ENCODE results near the gene TUBB4A. TPM values are rescaled to one million over a fixed set of nuclear protein-coding genes. Genes with fewer than 3 reads are reported as not detected.
"Not testable (repeated sequence)": the region's sequence is repeated elsewhere in the genome, so short reads cannot be mapped to it uniquely, and the experiment has no call there.

The TUBB4A gene
- total and polyA plus RNA-seq, 7 donors = 0.44 to 6.4 (median 2.7) TPM

GRCh38 chr19:6509118-6509971 is 7.2 kb upstream of the TUBB4A start:
- Histone ChIP-seq H3K4me3 (no peak overlapping the region), H3K9me3 (no peaks in the 10 kb centered on the region), H3K36me3 (ENCODE audit: insufficient read depth in 1 of 2, low read depth in 1 of 2) (no peaks in the 10 kb centered on the region), H3K4me1 (no peaks in the 10 kb centered on the region), H3K27ac (peak overlapping the region; percentile 50), H3K27me3 (ENCODE audit: insufficient read depth in 3 of 3, low read length in 2 of 3) (peaks cover 0 to 4% (median 3%) of the 10 kb centered on the region in 3 donors)
- ATAC-seq (peak in 3 of 4 donors; percentile 84 to 91 (median 86)), DNase-seq (peak; percentile 37 to 67)
- intact Hi-C loops (cut with DNase I) = no loop called here
- TF ChIP-seq, protein P1, sequence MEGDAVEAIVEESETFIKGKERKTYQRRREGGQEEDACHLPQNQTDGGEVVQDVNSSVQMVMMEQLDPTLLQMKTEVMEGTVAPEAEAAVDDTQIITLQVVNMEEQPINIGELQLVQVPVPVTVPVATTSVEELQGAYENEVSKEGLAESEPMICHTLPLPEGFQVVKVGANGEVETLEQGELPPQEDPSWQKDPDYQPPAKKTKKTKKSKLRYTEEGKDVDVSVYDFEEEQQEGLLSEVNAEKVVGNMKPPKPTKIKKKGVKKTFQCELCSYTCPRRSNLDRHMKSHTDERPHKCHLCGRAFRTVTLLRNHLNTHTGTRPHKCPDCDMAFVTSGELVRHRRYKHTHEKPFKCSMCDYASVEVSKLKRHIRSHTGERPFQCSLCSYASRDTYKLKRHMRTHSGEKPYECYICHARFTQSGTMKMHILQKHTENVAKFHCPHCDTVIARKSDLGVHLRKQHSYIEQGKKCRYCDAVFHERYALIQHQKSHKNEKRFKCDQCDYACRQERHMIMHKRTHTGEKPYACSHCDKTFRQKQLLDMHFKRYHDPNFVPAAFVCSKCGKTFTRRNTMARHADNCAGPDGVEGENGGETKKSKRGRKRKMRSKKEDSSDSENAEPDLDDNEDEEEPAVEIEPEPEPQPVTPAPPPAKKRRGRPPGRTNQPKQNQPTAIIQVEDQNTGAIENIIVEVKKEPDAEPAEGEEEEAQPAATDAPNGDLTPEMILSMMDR (IDR thresholded peaks at IDR 0.05) = no peak
- WGBS, 3 donors = 35 to 49% (median 42%) methylated on average over 20 of the region's 20 CpGs

- H3K36me3 ChIP-seq (ENCODE audit: insufficient read depth in 1 of 2, low read depth in 1 of 2); intact Hi-C loops (cut with DNase I); H3K9me3 ChIP-seq; H3K27ac ChIP-seq; H3K4me1 ChIP-seq; H3K4me3 ChIP-seq; H3K27me3 ChIP-seq (ENCODE audit: insufficient read depth in 3 of 3, low read length in 2 of 3); DNase-seq: not testable (repeated sequence)
- ATAC-seq = peak in 1 of 4 donors; percentile 31
- WGBS, 3 donors = 68 to 73% (median 73%) methylated on average over 9 of the region's 9 CpGs
These were observed 6.1 kb upstream of the TUBB4A start for GRCh38 chr19:6508028-6508771.

DNA sequence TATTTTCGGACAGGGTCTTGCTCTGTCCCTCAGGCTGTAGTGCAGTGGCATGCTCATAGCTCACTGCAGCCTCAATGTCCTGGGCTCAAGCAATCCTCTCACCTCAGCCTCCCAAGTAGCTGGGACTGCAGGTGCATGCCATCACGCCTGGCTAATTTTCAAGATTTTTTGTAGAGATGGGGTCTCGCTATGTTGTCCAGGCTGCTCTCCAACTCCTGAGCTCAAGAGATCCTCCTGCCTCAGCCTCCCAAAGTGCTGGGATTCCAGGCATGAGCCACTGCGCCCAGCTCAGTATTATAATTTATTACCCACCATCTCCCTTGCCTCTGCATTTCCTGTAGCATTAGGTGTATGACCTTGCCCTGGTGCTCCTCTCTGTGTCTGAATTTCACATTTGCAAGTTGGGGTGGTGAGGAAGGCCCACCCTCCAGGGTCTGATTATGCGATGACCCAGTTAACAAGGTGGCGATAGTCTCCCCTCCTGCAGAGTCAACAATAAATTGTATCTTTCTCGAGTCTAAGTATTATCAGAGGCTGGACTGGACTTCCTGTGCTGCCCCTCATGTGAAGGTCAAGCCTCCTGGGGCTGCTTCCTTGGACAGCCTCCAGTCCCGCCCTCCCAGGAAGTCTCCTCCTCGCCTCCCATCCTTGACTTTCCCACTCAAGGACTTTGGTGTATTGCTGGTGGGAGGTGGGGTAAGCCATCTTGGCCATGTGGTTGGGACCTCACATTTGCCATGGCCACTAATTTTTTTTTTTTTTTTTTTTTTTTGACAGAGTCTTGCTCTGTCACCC is 1.5 kb upstream of the TUBB4A start:
- no peaks in the 10 kb centered on the region for H3K4me1 ChIP-seq
- H3K9me3 ChIP-seq = no peaks in the 10 kb centered on the region
- no peak overlapping the region for H3K4me3 ChIP-seq
- no peak overlapping the region for H3K27ac ChIP-seq
- TF ChIP-seq, protein P1 (IDR thresholded peaks at IDR 0.05) = no peak
- intact Hi-C loops (cut with DNase I) = no loop called here
- DNase-seq (no peak), ATAC-seq (no peak)
- peaks cover 0 to 33% (median 20%) of the 10 kb centered on the region in 3 donors for H3K27me3 ChIP-seq (ENCODE audit: insufficient read depth in 3 of 3, low read length in 2 of 3)
- H3K36me3 ChIP-seq (ENCODE audit: insufficient read depth in 1 of 2, low read depth in 1 of 2) = no peaks in the 10 kb centered on the region
- whole genome bisulfite sequencing, 3 donors = 66 to 71% (median 69%) methylated on average over 9 of the region's 9 CpGs

DNA sequence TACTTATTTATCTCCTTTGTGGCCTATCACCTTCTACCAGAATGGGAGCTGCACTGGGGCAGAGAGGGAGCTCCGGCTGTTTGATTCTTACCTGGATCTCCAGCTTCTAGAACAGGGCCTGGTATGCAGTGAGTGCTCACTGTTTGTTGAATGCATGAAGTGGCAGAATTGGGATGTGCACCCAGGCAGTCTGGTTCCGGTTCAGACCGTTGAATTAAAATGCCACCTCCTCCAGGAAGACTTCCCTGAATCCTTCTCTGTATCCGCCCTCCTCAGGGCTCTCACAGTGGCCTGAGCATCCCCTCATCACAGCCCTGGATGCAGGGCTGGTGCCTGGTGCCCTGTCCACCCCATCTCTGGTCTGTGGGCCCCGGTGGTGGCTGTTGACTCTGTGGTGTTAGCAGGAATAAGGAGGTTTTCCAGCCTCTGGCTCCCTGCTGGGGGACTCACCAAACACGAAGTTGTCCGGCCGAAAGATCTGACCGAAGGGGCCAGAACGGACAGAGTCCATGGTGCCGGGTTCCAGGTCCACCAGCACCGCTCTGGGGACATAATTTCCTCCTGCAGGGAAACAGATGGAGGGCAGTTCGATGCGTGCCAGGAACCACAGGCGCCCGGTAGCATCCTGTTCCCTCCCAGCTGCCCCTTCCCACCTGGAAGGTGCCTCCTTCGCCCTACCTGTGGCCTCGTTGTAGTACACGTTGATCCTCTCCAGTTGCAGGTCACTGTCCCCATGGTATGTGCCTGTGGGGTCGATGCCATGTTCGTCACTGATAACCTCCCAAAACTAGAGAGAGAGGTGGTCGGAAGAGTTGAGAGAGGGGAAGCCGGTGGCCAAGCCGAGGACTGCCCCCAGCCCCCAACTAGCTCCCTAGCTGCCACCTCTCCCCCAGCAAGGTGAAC is 1.0 kb downstream of the TUBB4A start:
- Histone ChIP-seq H3K4me3 (peak overlapping the region; percentile 58), H3K36me3 (ENCODE audit: insufficient read depth in 1 of 2, low read depth in 1 of 2) (no peaks in the 10 kb centered on the region), H3K27ac (no peak overlapping the region), H3K9me3 (no peaks in the 10 kb centered on the region), H3K4me1 (no peaks in the 10 kb centered on the region), H3K27me3 (ENCODE audit: insufficient read depth in 3 of 3, low read length in 2 of 3) (peaks cover 0 to 33% (median 23%) of the 10 kb centered on the region in 3 donors)
- ATAC-seq (no peak), DNase-seq (no peak)
- intact Hi-C loops (cut with DNase I) = no loop called here
- TF ChIP-seq, protein P1 (IDR thresholded peaks at IDR 0.05) = no peak
- 47 to 51% (median 51%) methylated on average over 24 of the region's 24 CpGs for WGBS, 3 donors

Measured in psoas muscle (tissue), 8 donors.